Measurements from ENCODE around the gene GNPDA1.

GNPDA1 gene

DNA sequence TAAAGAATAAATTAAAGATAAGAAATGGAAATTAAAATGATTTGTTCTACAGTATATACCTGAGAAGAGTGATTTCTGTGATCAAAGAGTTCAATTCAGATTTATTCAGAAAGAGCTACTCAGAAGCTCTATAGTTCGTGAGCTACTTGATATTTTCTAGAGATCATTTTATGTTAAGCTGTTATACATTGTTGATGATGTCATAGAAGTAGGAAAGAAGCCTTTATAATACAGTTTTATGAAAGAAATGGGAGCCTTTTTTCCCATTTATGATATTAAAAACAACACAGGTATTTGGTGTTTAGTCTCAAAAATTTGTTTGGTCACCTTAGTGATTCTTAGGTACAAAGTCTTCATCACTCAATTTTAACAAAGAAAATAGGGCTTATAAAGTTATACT, 23.1 kb downstream of the GNPDA1 start:
- DNase-seq: no peak

DNA sequence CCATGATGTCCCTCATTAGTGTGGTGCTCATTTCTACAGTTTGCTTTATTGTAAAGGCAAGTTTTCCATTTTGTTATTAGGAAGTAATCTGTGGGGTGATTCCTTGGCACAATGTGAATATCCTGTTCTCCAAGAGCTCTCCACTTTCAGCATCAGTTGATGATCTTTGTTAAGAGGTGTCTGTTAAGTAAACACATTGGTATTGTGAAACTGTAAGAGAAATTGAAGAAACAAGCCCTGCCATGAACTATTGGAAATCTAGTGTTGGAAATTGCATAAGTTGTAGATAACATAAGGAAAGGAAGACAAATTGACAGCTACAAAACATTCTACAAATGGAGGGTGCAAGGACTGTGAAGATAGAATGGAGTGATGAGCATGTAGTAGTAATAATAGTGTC, 26.8 kb downstream of the GNPDA1 start:
- DNase-seq: no peak

DNA sequence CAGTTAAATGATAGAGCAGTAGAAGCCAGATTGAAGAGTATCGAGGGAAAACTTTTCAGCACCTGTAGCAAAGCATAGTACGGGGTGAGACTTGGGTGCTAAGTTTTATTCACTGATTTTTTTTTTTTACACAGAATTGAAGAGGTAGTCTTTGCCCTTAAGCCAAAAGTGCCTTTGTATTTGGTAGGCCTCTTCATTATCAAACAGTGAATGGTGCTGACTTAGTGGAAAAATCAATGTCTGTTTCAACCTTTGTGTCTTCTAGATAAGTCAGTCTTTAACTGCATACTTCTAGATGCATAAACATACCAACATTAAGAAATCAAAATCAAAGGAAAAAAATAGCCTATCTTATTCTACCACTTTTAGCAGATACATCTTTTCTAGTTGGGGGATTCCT, 30.2 kb downstream of the GNPDA1 start:
- DNase-seq: no peak

DNA sequence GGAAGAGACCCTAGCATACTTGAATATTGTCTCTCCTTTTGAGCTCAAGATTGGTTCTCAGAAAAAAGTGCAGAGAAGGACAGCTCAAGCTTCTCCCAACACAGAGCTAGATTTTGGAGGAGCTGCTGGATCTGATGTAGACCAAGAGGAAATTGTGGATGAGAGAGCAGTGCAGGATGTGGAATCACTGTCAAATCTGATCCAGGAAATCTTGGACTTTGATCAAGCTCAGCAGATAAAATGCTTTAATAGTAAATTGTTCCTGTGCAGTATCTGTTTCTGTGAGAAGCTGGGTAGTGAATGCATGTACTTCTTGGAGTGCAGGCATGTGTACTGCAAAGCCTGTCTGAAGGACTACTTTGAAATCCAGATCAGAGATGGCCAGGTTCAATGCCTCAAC, 34.4 kb downstream of the GNPDA1 start:
- no peak for DNase-seq

DNA sequence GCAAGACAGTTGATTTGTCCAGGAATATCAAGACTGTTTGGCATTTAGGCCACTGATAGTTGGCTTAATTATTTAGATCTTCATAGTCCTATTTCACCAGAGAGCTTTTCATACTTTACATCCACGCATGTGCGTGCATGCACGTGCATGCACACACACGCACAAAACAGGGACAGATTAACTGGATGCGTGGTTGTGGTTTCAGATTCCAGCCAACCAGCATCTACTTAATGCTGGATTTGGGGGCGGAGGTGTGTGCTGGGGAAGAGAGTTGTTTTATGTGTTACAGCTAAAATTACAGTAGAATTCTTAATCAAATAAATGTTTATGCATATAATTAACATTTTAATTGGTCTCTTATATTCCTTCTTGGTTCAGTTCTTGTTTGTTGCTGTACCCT, 36.7 kb downstream of the GNPDA1 start:
- no peak for DNase-seq

DNA sequence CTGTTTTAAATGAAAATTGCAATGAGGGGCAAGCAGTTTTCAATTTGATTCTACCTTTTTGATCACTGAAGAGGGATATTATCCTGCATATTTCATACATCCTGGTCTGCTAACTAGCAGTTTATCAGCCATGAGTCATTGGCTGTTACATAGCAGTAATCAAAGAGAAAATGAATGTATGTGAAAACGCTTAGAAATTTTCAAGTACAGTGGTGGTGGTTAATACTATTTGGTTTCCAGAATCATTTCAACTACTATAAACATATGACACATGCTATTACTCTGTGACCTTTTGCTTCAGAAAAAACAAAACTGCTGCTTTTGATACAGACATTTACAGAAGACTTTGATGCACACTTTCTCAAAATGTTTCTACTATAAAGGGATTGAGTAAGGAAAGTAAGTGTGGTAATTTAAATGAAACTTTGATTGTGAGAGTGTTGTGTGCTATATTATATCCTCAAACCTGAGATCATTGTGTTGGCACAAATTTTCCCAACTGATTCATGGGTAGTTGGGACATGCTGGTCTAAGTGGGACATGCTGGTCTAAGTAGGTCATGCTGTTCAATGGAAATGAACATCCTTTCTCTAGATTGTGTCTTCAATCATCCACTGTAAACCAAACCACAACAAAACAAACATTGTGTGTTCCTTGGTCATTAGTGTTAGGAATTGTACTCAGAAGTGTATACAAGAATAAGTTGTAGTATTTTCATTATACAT, 38.8 kb downstream of the GNPDA1 start:
- no peak for DNase-seq

DNA sequence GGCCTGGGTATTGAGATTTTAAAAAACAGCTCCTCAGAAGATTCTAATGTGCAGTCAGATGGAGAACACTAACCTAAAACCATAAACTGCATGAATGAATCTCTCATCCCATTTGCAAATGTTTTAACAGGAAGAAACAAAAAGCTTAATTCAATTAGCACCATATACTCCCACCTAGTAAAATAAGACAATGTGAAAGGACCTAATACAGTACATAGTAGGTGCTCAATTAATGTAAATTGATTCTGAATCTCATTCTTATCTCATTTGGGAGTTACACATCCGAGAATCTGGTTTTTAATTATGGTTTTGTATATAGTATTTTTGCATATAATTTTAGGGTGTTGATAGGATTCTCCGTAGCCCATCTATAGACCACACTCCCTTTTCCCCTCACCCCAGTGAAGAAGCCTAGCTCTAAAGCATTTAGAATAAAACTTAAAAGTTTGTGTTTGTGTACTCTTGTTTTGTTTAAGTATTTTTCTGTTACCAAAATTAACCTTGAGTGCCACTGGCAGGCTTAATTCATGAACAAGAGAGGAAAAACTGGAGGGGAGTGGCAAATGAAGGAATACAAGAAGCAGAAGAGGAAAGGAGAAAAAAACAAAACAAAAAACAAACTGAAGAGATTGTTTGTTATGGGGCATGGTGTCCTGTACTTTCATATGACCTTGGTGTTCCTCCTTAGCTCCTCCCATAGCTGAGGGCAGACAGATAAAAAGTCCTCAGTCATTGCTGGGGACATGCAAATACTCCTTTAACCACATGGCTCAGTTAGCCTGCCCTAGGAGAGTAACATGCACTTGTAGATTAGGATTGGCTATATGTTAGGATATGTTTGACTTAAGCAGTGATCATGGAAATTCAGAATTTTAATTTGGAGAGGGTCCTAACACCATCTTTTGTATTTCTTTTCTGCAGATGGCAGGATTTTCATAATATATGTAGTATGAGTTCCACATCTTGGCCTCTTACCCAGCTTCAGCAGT, 42.8 kb downstream of the GNPDA1 start:
- DNase-seq: no peak

DNA sequence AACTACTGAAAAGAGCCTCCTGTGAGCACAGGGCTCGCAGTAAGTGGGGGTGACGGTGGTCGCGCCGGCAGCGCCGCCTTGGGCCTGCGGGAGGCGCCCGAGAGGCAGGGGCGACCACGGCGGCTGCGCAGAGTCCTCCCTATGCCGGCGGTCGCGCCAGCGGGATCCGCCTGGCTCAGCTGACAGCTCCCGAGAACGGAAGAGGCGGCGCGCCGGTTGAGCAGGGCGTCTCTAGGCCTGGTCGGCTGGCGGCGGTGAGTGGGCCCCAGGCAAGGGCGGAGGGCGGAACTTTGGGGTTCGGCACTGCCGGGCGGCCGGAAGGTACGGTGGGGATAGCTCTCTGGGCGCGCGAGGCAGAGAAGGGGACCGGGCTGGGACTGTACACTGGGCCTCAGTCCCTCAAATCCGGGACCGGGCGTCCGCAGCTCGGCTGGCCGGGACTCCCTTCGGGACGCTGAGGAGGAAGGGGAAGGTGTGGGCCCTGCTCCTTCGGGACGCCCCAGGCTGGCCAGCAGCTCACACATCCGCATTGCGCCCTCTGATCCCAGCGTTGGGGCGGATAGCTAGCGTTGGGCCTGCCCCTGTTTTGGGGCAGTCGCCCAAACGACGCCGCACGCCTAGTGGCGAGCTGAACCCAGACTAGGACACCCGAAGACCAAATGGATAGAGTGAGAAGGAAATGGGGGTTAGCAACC, 43.8 kb downstream of the GNPDA1 start, which contains the start of gene RNF14:
TSS of gene RNF14 (plus strand) at position 192 of the 695 bp plus-strand sequence. CDS start 4,484 bp downstream, outside the sequence.
- peak; percentile 82 for DNase-seq

DNA sequence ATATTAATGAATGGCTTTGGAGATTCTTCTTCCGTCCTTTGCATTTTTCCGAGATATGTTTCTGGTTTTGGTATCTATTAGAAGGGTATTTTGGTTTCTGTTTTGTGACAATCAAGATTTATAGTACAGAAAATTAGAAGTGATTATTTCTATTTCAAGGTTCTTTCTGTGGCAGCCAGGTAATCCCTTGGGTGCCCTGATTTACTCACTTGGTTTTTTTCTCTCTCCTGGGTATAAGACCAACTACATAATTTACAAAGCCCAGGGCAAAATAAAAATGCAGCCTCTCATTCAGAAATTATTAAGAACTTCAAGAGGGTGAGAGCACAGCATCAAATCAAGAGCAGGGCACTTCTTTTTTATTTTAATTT, 45.9 kb downstream of the GNPDA1 start:
- no peak for DNase-seq

DNA sequence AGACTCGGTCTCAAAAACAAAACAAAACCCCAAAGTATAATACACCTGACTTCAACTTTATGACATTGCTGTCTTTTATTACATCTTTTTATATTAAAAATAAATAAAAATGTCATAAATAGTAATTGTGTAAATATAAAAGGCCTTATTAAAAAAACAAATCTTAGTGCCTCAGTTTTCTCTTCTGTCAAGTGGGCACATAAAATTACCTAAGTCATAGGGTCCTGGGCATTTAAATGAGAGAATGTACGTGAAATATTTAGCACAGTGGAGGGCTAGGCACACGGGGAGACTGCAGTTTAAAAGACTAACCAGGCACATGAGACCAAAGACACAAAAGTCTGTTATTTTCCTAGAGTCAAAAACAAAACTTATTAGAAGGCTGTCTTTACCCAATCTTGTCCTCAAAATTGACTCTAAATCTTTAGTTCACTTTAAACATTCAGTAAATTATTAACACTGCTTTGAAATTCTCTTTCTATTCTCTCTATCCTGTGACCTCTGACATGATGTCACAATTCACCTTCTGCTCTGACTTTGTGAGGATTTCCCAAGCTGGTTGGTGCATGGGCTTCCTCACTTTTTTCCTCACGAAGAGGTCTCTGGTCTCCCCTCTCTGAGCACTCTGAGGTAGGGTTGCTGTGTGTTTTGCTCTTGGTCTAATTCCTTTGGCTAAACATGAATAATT, 46.4 kb downstream of the GNPDA1 start:
- no peak for DNase-seq

DNA sequence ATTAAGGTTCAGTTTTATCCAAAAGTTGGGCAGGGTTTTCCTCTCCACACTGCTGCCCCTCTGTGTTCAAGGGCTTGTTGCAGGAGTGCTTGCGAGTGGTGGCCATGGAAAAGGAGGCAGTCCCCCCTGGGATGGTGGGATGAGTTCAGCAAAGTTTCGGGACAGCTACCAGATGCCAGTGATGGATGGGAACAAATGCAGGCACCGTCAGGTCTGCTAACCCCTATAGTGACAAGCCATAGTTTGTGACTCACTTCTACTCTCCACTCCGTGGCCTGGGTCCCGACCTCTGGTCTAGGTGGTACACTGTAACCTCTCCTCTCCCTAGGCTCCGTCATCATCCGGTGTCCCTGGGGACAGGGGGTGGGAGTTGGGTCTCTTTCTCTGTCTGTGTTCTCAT, 47.8 kb downstream of the GNPDA1 start:
- DNase-seq: no peak

DNA sequence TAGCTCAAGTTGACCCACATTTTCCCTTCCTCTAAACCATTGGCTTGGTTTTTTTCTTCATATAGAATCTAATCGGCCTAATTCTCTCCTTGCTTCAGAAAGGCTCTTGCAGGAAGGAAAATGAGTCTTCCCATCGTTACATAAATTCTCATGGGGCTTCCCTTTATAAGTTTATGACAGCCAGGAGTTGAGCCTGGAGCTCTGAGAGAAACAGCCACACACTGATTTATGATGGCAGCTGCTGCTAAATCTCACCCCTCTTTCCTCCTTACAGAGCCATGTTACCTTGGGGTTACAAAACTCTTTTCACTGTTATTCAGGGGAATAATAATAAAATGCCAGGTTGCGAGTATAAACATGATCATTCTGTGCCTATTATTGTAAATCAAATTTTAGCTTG, 49.1 kb downstream of the GNPDA1 start:
- DNase-seq: no peak

DNA sequence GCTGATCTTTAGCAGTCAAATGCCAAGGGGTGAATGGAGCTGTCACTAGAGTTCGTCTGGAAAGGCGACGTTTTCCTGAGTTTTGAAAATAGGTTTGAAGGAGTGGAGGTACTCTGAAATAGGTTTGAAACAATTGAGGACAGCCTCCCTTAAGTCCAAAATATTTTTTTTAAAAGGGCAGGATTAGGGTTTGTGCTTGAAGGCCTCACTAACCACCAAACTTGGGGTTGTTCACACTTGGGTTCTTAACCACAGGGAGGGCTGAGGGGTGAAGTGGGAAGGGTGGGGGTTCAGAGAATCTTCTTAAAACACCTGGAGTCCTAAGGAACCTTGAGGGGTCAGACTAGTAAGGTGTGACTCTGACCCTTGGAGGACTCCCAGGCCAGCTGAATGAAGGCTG, 51.4 kb downstream of the GNPDA1 start:
- DNase-seq: no peak

DNA sequence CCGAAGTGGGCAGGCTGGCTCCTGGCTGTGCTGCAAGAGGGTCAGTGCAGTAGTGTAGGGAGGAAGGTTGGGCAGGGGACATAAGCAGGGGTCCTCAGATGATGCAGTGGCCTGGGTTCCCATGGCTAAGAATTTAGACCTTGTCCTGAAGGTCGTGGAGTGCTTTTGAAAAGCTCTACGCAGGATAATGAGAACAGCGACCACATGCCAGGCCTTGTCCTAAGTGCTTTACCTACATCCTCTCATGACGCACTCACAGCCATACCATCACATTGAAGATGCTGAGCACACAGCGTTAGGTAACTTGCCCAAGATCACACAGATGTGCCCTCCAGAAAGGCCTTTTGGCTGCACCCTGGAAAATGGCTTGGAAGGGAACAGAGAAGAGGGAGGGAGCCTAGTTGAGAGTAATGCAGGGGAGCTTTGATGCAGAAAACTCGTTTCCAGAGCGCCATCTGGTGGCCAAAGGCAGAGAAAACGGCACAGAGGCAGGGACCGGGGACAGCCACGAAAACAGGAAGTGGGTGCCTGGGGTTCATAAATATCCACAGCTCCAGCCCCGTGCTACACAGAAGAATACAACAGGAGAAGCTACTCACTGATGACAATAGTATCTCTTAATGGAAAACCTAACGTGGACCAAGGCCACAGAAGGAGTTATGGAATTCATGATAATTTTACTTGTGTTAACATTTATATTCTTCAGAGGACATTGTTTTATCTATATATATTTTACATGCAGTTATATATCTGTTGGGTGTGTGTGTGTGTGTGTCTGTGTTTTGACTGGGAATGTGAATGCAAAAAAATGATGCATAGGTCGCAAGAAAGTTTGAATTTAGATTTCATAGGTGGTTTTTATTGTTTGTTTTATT, 52.1 kb downstream of the GNPDA1 start:
- peak; percentile 75 for DNase-seq

DNA sequence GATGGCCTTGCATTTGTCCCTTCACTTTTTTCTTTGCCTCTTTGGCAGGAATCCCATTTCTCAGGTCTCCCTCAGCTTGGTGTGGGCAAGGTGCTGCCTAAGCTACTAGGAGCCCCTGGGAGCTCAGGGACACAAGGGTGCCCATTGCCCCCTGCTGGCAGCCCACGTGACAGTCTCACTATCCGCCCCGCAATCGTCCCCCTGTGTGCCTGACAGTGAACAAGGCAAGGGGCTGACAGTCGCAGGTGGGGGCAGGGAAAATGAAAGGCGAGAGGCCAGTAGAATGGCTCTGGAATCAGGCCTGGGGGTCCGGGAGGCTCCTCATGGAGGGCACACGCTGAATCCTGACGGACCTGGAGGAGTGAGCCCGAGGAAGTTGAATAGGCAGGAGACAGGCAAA, 52.8 kb downstream of the GNPDA1 start:
- no peak for DNase-seq

DNA sequence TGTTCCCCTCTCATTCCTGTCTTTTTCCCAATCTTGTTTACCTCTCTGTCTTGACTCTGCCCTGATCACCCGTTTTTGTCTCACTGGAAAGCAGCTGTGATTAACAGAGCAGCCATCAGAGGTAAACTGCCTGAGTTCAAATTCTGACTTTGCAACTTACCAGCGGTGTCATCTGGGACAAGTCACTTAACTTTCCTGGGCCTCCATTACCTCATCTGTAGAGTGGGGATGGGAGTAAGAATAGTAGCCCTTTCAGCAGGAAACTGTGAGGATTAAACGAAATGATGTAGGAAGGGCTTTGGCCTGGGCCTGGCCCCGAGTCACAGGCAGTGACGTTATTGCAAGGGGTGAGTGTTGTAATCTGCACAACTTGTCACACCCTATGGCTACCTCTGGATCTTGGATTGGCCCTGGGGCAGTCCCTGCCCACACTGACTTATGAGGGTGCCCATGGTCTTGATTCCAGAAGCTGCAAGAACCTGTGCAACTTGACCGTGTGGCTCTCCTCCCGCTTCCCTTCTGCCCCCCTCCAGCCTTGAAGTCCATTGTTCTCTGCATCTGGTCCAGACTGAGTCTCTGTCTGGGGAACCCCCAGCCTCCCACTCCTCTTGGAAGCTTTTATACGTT, 54.2 kb downstream of the GNPDA1 start:
- DNase-seq: no peak

DNA sequence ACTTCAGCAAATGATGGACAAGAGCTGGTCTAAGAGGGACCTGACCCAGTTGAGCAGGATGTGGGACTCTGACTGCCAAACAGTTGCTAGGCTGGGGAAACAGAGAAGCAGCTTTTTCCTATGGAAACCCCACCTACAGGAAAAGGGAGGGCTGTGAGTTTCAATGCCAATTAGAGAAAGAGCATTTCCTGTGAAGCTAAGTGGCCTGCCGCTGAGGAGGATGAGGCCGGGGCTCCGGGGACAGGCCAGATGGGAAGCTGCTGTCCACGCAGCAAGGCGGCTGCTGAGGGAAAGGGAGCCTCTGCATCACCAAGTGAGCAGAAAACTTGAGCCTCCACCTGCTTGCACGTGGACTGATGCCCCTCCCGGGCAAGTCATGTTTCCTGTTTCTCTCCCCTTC, 54.7 kb downstream of the GNPDA1 start, which contains the start of gene PCDH12:
TSS of gene PCDH12 (minus strand) at position 90 of the 400 bp plus-strand sequence. CDS start 351 bp downstream, outside the sequence.
- DNase-seq: no peak

DNA sequence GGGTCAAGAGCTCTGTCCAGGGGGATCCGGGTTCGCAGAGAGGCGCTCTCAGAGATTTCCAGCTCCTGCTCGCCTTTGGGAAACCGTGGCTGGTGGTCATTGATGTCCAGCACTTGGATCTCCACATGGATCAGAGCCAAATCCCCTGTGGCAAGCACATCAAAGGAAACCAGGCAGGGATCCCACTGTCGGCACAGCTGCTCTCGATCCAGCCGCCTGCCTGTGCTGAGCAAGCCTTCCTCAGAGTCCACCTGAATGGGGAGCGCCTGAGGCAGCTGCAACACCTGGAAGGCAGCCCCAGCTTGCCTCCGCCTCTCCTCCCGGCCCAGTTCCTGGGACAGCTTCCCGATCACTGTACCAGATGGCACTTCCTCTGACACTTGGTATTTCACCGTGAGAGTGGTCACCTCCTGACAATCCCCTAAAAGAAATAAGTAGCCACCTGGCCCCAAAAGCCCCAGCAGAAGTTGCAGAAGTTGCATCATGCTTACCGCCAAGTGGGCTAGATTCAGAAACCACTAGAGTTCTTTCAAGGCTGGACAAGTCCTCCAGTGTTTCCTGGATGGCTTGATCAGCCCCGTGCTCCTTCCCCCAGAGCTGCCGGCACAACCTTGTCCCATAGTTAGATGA, 55.3 kb downstream of the GNPDA1 start:
- no peak for DNase-seq

DNA sequence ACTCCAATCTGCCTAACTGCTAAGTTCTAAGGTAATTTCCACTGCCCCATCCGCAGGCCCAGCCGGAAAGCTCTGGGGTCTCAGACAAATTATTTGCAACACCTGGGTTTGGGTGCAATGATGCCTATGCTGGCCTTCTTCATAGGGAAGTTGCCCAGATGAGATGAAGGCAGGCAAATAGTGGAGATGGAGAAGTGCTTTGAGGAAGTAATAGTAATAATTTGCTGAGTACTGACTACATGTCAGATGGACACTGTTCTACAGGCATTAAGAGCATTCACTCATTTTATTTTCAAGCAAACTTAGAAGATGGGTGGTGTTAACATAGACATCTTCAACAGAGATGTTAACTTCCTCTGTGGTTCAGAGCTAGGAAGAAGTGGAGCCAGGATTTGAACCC, 58.6 kb downstream of the GNPDA1 start:
- no peak for DNase-seq

DNA sequence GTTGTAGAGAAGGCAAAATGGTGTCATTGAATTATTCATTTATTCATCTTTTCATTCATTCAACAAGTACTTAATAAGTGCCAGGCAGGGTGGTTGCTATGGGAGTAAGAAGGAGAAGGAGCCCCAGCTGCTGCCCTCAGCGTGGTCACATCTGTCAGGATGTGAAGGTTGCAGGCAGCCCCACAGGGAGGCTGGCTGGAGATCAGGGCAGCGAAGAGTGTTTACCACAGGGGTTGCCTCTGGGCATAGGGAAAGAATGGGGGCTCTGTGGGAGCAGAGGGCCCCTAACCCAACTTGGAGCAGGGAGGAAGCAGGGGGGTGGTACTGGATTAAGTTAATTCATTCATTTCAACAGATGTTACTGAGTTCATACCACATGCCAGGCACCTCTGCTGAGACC, 60.8 kb downstream of the GNPDA1 start:
- no peak for DNase-seq

DNA sequence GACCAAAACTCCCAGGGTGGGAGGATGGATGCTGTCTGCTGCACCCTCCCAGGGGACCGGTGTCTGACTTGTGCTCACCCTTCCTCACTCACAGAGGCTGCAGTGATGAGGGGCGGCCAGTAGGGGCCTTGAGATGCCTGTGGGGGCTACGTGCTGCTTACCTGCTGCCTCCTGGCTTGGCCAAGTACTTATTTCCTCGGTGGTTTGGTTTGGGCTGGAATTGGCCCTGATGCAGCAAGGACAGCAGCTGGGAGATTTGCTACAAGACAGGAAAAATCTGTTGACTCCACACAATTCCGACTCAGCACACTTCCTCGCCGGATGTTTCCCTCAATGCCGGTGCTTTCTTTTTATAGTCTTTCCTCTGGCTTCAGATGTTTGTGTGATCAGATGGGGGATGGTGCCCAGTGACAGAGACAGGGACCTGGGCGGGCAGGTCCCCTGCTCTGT, 61.5 kb downstream of the GNPDA1 start:
- no peak for DNase-seq
